ENCODE measurements around the gene PRKAB1. TPM values are rescaled to one million over a fixed set of nuclear protein-coding genes. Genes with fewer than 3 reads are reported as not detected.
"Not testable (repeated sequence)": the region's sequence is repeated elsewhere in the genome, so short reads cannot be mapped to it uniquely, and the experiment has no call there.

Gene PRKAB1
- total RNA-seq, 4 donors from 2014 or later = 12.6 to 24.0 (median 15.2) TPM

GRCh38 chr12:119705182-119705581 is 37.2 kb downstream of the PRKAB1 start:
- WGBS, 2 donors = 75 to 83% methylated on average over 7 of the region's 7 CpGs
- intact Hi-C loops (cut with DNase I; ENCODE audit: low total_unique reads) = no loop called here
- H3K4me3 ChIP-seq (ENCODE audit: low read depth, poor library complexity, severe bottlenecking) = no peak overlapping the region
- no peak for TF ChIP-seq POLR2A (IDR thresholded peaks at IDR 0.05)
- TF ChIP-seq, protein P1, sequence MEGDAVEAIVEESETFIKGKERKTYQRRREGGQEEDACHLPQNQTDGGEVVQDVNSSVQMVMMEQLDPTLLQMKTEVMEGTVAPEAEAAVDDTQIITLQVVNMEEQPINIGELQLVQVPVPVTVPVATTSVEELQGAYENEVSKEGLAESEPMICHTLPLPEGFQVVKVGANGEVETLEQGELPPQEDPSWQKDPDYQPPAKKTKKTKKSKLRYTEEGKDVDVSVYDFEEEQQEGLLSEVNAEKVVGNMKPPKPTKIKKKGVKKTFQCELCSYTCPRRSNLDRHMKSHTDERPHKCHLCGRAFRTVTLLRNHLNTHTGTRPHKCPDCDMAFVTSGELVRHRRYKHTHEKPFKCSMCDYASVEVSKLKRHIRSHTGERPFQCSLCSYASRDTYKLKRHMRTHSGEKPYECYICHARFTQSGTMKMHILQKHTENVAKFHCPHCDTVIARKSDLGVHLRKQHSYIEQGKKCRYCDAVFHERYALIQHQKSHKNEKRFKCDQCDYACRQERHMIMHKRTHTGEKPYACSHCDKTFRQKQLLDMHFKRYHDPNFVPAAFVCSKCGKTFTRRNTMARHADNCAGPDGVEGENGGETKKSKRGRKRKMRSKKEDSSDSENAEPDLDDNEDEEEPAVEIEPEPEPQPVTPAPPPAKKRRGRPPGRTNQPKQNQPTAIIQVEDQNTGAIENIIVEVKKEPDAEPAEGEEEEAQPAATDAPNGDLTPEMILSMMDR (IDR thresholded peaks at IDR 0.05) = no peak
- no peak for DNase-seq (ENCODE audit: low spot score in 2 of 2)

DNA sequence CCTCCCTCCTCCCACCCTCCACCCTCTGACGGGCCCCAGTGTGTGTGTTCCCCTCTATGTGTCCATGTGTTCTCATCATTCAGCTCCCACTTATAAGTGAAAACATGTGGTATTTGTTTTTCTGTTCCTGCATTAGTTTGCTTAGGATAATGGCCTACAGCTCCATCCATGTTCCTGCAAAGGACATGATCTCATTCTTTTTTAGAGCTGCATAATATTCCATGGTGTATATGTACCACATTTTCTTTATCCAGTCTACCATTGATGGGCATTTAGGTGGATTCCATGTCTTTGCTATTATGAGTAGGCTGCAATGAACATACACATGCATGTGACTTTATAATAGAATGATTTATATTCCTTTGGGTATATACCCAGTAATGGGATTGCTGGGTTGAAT is 38.5 kb downstream of the PRKAB1 start:
- intact Hi-C loops (cut with DNase I; ENCODE audit: low total_unique reads); DNase-seq (ENCODE audit: low spot score in 2 of 2); H3K4me3 ChIP-seq (ENCODE audit: low read depth, poor library complexity, severe bottlenecking): not testable (repeated sequence)
- WGBS, 2 donors = 42 to 72% methylated on average over 1 of the region's 1 CpG

DNA sequence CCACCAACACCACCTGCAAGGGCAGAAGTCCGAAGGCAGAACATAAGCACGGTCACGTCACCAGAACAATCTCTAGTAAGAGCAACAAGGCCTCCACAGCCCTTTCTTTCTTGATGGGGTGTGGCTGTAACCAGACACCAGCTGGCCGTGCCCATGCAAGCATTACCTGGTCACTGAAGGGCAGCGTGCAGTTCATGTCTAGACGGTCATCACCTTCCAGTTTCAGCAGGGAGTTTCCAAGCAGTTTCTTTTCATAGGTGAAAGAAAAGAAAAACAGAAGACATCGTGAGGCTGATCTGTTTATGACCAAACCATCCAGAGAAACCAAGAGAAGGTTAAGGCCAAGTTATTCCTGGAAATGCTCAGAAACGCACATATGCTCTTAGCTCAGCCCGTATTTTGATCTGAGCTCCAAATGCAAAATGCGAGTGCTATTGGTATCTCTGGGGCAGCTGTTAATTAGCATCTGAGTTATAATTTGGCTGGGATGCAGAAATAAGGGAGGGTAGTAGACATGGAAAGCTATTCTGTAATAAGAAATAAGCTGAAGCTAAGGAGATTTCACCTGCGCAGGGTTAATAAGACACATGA is 42.5 kb downstream of the PRKAB1 start:
- no peak for TF ChIP-seq POLR2A (IDR thresholded peaks at IDR 0.05)
- TF ChIP-seq, protein P1 (IDR thresholded peaks at IDR 0.05) = no peak
- WGBS, 2 donors = 84 to 89% methylated on average over 11 of the region's 11 CpGs
- DNase-seq (ENCODE audit: low spot score in 2 of 2) = no peak
- no peak overlapping the region for H3K4me3 ChIP-seq (ENCODE audit: low read depth, poor library complexity, severe bottlenecking)
- intact Hi-C loops (cut with DNase I; ENCODE audit: low total_unique reads) = no loop called here

DNA sequence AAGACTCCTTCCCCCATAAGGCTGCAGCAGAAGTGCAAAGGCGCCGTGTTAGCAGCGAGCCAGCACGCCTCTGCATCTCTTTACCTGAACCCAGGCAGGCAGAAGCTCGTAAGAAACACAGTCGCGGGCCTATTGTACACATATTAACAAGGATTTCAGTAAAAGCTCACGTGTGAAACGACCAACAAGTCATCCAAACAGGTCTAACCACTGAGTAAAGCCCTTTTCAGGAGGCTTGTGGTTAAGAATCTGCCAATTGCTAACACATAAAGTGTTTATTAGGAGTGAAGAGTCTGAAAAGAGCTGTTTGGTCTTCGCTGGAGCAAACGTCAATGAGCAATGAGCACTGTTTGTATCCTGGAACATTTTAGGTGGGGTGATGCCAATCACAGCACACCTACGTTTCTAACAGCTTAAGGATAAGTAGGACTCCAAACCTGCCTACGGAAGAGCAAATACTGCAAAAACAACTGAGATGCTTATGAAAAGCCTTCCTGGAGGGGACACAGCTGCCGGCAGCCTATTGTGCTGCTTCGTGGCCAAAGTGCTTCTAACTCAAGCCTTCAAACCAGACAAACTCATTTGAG is 43.1 kb downstream of the PRKAB1 start:
- peak in 1 of 2 donors; percentile 34 for DNase-seq (ENCODE audit: low spot score in 2 of 2)
- no peak for TF ChIP-seq POLR2A (IDR thresholded peaks at IDR 0.05)
- TF ChIP-seq, protein P1 (IDR thresholded peaks at IDR 0.05) = no peak
- H3K4me3 ChIP-seq (ENCODE audit: low read depth, poor library complexity, severe bottlenecking) = no peak overlapping the region
- WGBS, 2 donors = 67 to 81% methylated on average over 15 of the region's 15 CpGs
- intact Hi-C loops (cut with DNase I; ENCODE audit: low total_unique reads) = no loop called here

- peak in 1 of 2 donors; percentile 61 for DNase-seq (ENCODE audit: low spot score in 2 of 2)
- H3K4me3 ChIP-seq (ENCODE audit: low read depth, poor library complexity, severe bottlenecking) = no peak overlapping the region
- intact Hi-C loops (cut with DNase I; ENCODE audit: low total_unique reads) = no loop called here
- no peak for TF ChIP-seq POLR2A (IDR thresholded peaks at IDR 0.05)
- TF ChIP-seq, protein P1 (IDR thresholded peaks at IDR 0.05) = no peak
- WGBS, 2 donors = 94 to 98% methylated on average over 4 of the region's 4 CpGs
Measured at GRCh38 chr12:119711693-119712092, 43.8 kb downstream of the PRKAB1 start.

- no peak for DNase-seq (ENCODE audit: low spot score in 2 of 2)
- intact Hi-C loops (cut with DNase I; ENCODE audit: low total_unique reads) = no loop called here
- 96 to 98% methylated on average over 11 of the region's 11 CpGs for WGBS, 2 donors
- no peak for TF ChIP-seq POLR2A (IDR thresholded peaks at IDR 0.05)
- TF ChIP-seq, protein P1 (IDR thresholded peaks at IDR 0.05) = no peak
- no peak overlapping the region for H3K4me3 ChIP-seq (ENCODE audit: low read depth, poor library complexity, severe bottlenecking)
Measured at GRCh38 chr12:119712721-119713120, 44.8 kb downstream of the PRKAB1 start.

Data from lower leg skin (tissue), 4 donors.